Endothelial cell (in vitro differentiated cells): ENCODE measurements around the gene SLC45A2. TPM values are rescaled to one million over a fixed set of nuclear protein-coding genes. Genes with fewer than 3 reads are reported as not detected.
"Not testable (repeated sequence)": the region's sequence is repeated elsewhere in the genome, so short reads cannot be mapped to it uniquely, and the experiment has no call there.

Source experiments
- DNase-seq: peaks from one replicate; pipeline ENCODE4 v3.0.0; 2021; ENCODE audit warnings: low spot score
- H3K27ac Mint-ChIP-seq: one replicate; pipeline ENCODE4 v1.8.0; 2021; ENCODE audit warnings: mixed read lengths, inconsistent platforms; ENCODE audit not compliant: unreplicated experiment
- H3K27me3 Mint-ChIP-seq: one replicate; pipeline ENCODE4 v1.8.0; 2021; ENCODE audit warnings: mild to moderate bottlenecking, moderate library complexity, mixed read lengths, inconsistent platforms; ENCODE audit not compliant: unreplicated experiment
- H3K36me3 Mint-ChIP-seq: one replicate; pipeline ENCODE4 v1.8.0; 2021; ENCODE audit warnings: mild to moderate bottlenecking, low read depth, mixed read lengths, inconsistent platforms; ENCODE audit not compliant: unreplicated experiment
- H3K4me1 Mint-ChIP-seq: one replicate; pipeline ENCODE4 v1.8.0; 2021; ENCODE audit warnings: mild to moderate bottlenecking, mixed read lengths, inconsistent platforms; ENCODE audit not compliant: unreplicated experiment
- H3K4me3 Mint-ChIP-seq: one replicate; pipeline ENCODE4 v1.8.0; 2021; ENCODE audit warnings: mild to moderate bottlenecking, mixed read lengths, inconsistent platforms; ENCODE audit not compliant: unreplicated experiment
- H3K9me3 Mint-ChIP-seq: one replicate; pipeline ENCODE4 v1.8.0; 2021; ENCODE audit warnings: mixed read lengths, inconsistent platforms; ENCODE audit not compliant: unreplicated experiment
- CTCF ChIP-seq: fragments of 200-600 bp; sonication (generic); IDR thresholded peaks from one replicate; pipeline ENCODE4 v1.5.0; 2021; ENCODE audit warnings: antibody characterized with exemption; ENCODE audit not compliant: unreplicated experiment
- total RNA-seq: library from RNA; stranded (reverse); fragmentation: NEBNext Ultra II Directional; extraction: Animal tissue kit (Norgen Biotek cat#: 25700); gene quantifications from one replicate; pipeline ENCODE4 v1.2.1, GENCODE V29; 2021; ENCODE audit not compliant: unreplicated experiment

The SLC45A2 gene
- total RNA-seq, 1 donor from 2014 or later, result 0.15 TPM

GRCh38 chr5:33964132-33964700 is 20.3 kb downstream of the SLC45A2 start:
- H3K36me3 Mint-ChIP-seq, result no peaks in the 10 kb centered on the region
- no peak for DNase-seq
- peaks cover 3% of the 10 kb centered on the region for H3K27me3 Mint-ChIP-seq
- peaks cover 10% of the 10 kb centered on the region for H3K4me1 Mint-ChIP-seq
- H3K27ac Mint-ChIP-seq, result no peak overlapping the region
- TF ChIP-seq CTCF, result no peak
- no peak overlapping the region for H3K4me3 Mint-ChIP-seq
- H3K9me3 Mint-ChIP-seq, result no peaks in the 10 kb centered on the region

- no peak for DNase-seq
- Mint-ChIP-seq H3K27me3 (no peaks in the 10 kb centered on the region), H3K4me3 (no peak overlapping the region), H3K27ac (no peak overlapping the region), H3K4me1 (peaks cover 10% of the 10 kb centered on the region), H3K36me3 (no peaks in the 10 kb centered on the region), H3K9me3 (no peaks in the 10 kb centered on the region)
- no peak for TF ChIP-seq CTCF
Measured at GRCh38 chr5:33958176-33958575, 26.3 kb downstream of the SLC45A2 start.

GRCh38 chr5:33957577-33958150 is 26.8 kb downstream of the SLC45A2 start:
- no peak for DNase-seq
- Mint-ChIP-seq H3K36me3 (no peaks in the 10 kb centered on the region), H3K4me3 (no peak overlapping the region), H3K4me1 (peaks cover 10% of the 10 kb centered on the region), H3K9me3 (no peaks in the 10 kb centered on the region), H3K27me3 (no peaks in the 10 kb centered on the region), H3K27ac (no peak overlapping the region)
- TF ChIP-seq CTCF, result no peak

GRCh38 chr5:33952175-33952574 is 32.3 kb downstream of the SLC45A2 start:
- H3K9me3 Mint-ChIP-seq, H3K4me1 Mint-ChIP-seq, DNase-seq, H3K36me3 Mint-ChIP-seq, H3K27ac Mint-ChIP-seq, H3K4me3 Mint-ChIP-seq, H3K27me3 Mint-ChIP-seq: not testable (repeated sequence)

- H3K4me1 Mint-ChIP-seq, result peaks cover 19% of the 10 kb centered on the region
- no peak for DNase-seq
- H3K36me3 Mint-ChIP-seq, result no peaks in the 10 kb centered on the region
- H3K27me3 Mint-ChIP-seq, result no peaks in the 10 kb centered on the region
- H3K4me3 Mint-ChIP-seq, result no peak overlapping the region
- H3K27ac Mint-ChIP-seq, result no peak overlapping the region
- no peaks in the 10 kb centered on the region for H3K9me3 Mint-ChIP-seq
- TF ChIP-seq CTCF, result no peak
Measured at GRCh38 chr5:33944543-33945132, 39.9 kb downstream of the SLC45A2 start.
